ENCODE data around the gene KLF6.

KLF6 gene

GRCh38 chr10:3822541-3823330 is 37.7 kb upstream of the KLF6 start:
- no peak for TF ChIP-seq EZH2 (IDR thresholded peaks at IDR 0.05; ENCODE audit: borderline replicate concordance, low read length)
- no peak for TF ChIP-seq CTCF (IDR thresholded peaks at IDR 0.05; ENCODE audit: low read length)
- H3K9me3 ChIP-seq (ENCODE audit: low read length): no peaks in the 10 kb centered on the region
- no peaks in the 10 kb centered on the region for H3K79me2 ChIP-seq (ENCODE audit: insufficient read depth, low read length)

GRCh38 chr10:3820255-3820654 is 35.2 kb upstream of the KLF6 start:
- Histone ChIP-seq H2AFZ (ENCODE audit: low read length) (no peak overlapping the region), H3K9me2 (ENCODE audit: low read depth, low read length) (no peaks in the 10 kb centered on the region), H4K20me1 (ENCODE audit: insufficient read depth, low read length) (no peaks in the 10 kb centered on the region), H3K9ac (ENCODE audit: low read length) (no peak overlapping the region), H3K27ac (ENCODE audit: low read depth, low read length, poor library complexity, severe bottlenecking) (no peak overlapping the region), H3K4me1 (ENCODE audit: insufficient read depth, low read length, severe bottlenecking) (no peaks in the 10 kb centered on the region), H3K79me2 (ENCODE audit: insufficient read depth, low read length) (no peaks in the 10 kb centered on the region), H3K9me3 (ENCODE audit: low read length) (no peaks in the 10 kb centered on the region), H3K36me3 (ENCODE audit: insufficient read depth, low read length) (no peaks in the 10 kb centered on the region), H3F3A (ENCODE audit: insufficient read depth, low read length) (no peaks in the 10 kb centered on the region), H3K4me2 (ENCODE audit: low read length) (no peak overlapping the region), H3K27me3 (ENCODE audit: insufficient read depth, low read length) (no peaks in the 10 kb centered on the region), H3K4me3 (ENCODE audit: low read depth, low read length, poor library complexity, severe bottlenecking) (no peak overlapping the region)
- TF ChIP-seq CTCF (IDR thresholded peaks at IDR 0.05; ENCODE audit: low read length) (no peak), EZH2 (IDR thresholded peaks at IDR 0.05; ENCODE audit: borderline replicate concordance, low read length) (no peak)

More at GRCh38 chr10:3822541-3823330, 37.7 kb upstream of the KLF6 start:
- Histone ChIP-seq H3K4me1 (ENCODE audit: insufficient read depth, low read length, severe bottlenecking) (no peaks in the 10 kb centered on the region), H3K36me3 (ENCODE audit: insufficient read depth, low read length) (no peaks in the 10 kb centered on the region), H3K4me3 (ENCODE audit: low read depth, low read length, poor library complexity, severe bottlenecking) (no peak overlapping the region), H4K20me1 (ENCODE audit: insufficient read depth, low read length) (no peaks in the 10 kb centered on the region), H3F3A (ENCODE audit: insufficient read depth, low read length) (no peaks in the 10 kb centered on the region), H3K9ac (ENCODE audit: low read length) (no peak overlapping the region), H3K27ac (ENCODE audit: low read depth, low read length, poor library complexity, severe bottlenecking) (no peak overlapping the region), H3K9me2 (ENCODE audit: low read depth, low read length) (no peaks in the 10 kb centered on the region), H3K27me3 (ENCODE audit: insufficient read depth, low read length) (no peaks in the 10 kb centered on the region), H3K4me2 (ENCODE audit: low read length) (no peak overlapping the region), H2AFZ (ENCODE audit: low read length) (no peak overlapping the region)

- TF ChIP-seq EZH2 (IDR thresholded peaks at IDR 0.05; ENCODE audit: borderline replicate concordance, low read length) (no peak), CTCF (IDR thresholded peaks at IDR 0.05; ENCODE audit: low read length) (no peak)
- Histone ChIP-seq H3K9me2 (ENCODE audit: low read depth, low read length) (no peaks in the 10 kb centered on the region), H3K27ac (ENCODE audit: low read depth, low read length, poor library complexity, severe bottlenecking) (no peak overlapping the region), H3K4me1 (ENCODE audit: insufficient read depth, low read length, severe bottlenecking) (peaks cover 3% of the 10 kb centered on the region), H4K20me1 (ENCODE audit: insufficient read depth, low read length) (no peaks in the 10 kb centered on the region), H3K4me2 (ENCODE audit: low read length) (no peak overlapping the region), H3K36me3 (ENCODE audit: insufficient read depth, low read length) (no peaks in the 10 kb centered on the region), H3F3A (ENCODE audit: insufficient read depth, low read length) (no peaks in the 10 kb centered on the region), H3K9ac (ENCODE audit: low read length) (no peak overlapping the region), H3K9me3 (ENCODE audit: low read length) (no peaks in the 10 kb centered on the region), H3K27me3 (ENCODE audit: insufficient read depth, low read length) (no peaks in the 10 kb centered on the region), H2AFZ (ENCODE audit: low read length) (no peak overlapping the region), H3K4me3 (ENCODE audit: low read depth, low read length, poor library complexity, severe bottlenecking) (no peak overlapping the region), H3K79me2 (ENCODE audit: insufficient read depth, low read length) (no peaks in the 10 kb centered on the region)
Measured at GRCh38 chr10:3816995-3817394, 32.0 kb upstream of the KLF6 start.

All from OCI-LY1 (cell line).